HG03565 (cell line): ENCODE data around the gene CAMKMT.

Experiments used
- ATAC-seq: cut with Tn5 transposase; IDR thresholded peaks from one replicate; pipeline ENCODE4 v1.9.1; 2021; ENCODE audit warnings: mild to moderate bottlenecking, moderate library complexity; ENCODE audit not compliant: unreplicated experiment

The CAMKMT gene

DNA sequence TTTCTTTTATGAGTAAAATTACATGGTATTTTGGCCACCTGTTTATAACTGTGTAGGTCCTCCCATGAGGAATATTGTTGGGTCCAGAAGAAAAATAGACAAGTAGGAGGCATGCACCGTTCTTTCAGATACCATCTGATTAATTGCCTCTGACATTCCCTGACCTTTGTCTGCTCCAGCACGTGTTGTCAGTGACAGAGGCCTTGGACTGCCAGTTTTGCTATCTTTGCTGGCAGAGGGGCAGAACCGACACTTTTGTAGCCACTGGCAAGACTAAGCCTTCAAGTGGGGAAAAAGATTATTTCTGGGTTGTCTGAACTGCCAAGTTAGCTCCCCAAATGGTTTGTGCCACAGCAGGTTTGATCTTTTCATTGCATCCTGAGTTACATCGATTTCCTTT is 276.9 kb downstream of the CAMKMT start:
- ATAC-seq = no peak

DNA sequence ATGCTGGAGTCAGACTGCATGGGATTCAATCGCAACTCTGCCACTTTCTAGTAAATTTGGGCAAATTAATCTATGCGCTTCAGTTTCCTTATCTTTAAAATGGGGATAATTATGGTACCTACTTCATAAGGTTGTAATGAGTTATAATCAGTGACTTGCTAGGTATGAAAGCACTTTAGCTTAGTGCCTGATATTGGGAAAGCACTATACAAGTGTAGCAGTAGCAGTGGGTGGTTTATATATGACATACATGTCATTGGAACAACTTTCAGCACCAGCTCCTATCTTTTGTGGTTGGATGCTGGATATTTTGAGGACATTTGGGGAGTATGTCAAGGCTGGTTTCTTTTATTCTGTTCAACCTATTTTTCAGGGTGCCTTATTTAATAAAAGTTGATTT is 277.7 kb downstream of the CAMKMT start:
- no peak for ATAC-seq

DNA sequence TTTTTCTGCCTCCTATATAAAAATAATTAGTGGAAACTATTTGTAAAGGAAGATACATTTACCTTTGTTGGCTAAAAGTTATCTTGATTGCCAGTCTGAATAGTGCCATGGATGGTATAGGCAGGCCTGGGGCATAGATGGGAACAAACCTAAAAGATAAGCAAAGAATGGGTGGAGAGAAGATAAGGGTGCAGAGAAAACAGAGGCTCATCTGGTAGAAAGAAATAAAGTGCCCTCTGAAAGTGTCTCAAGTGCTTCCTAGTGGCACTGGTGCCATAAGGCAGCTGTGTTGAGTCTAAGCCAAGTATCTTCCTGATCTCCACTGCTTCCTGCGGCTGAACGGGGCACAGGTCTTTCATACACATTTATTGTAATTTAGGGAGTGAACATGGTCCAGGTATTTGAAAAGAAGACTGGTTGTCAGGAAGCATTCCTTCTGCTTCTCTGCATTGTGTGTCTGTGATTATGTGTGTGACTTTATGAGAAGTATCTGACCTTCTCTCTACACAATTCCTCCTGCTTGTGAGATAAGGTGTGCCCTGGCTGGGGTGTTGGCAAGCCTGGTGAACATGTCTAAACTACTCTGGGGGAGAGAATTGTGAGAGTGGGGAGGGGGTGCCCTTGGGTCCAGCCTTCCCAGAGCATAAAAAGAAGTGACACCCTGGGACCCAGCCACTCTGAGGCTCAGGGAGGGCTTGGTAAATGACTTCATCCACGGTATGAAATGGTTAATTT is 280.5 kb downstream of the CAMKMT start:
- no peak for ATAC-seq

DNA sequence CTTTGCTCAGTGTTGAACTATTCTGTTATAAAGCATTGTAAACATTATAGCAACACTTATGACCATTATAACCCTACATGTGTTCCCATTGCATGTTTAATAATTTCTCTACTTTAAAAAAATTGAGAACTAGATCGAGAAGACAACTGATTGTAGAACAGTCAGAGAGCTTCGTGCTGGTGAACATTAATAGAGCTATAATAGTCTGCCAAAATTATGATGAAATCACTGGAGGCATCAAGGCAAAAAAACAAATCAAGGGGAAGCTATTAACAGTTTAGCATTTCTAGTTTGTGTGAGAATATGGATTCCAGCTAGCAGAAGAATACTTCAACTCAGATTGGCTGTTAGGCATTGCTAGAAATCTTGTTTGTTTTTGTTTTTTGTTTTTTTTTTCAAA is 284.2 kb downstream of the CAMKMT start:
- no peak for ATAC-seq

DNA sequence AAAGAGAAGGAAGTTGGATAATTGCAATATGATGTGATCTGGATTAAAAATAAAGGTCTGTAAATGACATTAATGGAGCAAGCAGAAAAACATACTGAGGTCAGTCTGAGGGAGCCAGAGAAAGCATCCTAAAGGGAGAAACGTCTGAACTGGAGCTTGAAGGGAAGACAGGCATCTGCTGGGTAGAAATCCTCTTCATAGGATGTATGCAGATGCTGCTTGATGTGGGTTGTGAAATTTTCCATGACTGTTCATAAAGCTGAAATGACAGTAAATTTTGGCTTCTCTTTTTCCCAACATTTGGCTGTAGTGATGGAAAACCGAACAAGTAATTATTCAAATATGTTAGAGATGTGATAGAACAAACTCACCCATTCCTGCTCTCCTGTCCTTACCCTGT is 287.6 kb downstream of the CAMKMT start:
- no peak for ATAC-seq

DNA sequence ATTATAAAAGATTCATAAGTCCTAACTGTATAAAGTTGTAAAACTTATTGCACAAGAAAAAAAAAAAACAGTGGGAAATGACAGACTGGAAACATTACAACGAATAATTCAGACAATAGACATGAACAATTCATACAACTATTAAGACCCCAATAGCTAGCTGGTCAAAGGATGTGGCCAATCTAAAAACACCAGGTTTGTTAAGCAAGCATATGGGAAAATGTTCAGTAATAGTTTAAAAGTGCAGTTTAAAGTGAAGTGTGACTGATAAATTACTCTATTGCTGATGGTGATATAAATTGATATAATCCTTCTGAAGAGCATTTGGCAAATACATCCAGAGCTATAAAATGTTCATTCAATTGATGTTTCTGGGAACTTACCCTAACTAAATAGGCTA is 289.0 kb downstream of the CAMKMT start:
- ATAC-seq = no peak

DNA sequence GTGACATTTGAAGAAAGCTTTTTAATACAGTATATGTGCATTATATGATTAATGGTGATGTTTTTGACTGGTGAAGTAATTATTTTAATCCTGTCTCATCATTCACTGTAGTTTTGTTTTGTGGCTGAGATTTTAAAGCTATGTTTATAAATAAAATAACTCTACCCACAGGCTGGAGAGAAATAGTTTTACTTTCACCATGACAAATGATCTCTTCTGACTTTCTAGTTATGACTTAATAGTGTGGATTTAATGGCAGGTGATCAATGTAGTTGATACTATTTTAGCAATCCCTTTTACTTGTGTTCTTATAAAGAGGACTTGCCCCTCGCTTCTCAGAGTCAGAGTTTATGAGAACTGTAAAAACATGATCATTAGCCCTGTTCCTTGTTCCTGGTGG is 290.2 kb downstream of the CAMKMT start:
- ATAC-seq = peak; percentile 58

DNA sequence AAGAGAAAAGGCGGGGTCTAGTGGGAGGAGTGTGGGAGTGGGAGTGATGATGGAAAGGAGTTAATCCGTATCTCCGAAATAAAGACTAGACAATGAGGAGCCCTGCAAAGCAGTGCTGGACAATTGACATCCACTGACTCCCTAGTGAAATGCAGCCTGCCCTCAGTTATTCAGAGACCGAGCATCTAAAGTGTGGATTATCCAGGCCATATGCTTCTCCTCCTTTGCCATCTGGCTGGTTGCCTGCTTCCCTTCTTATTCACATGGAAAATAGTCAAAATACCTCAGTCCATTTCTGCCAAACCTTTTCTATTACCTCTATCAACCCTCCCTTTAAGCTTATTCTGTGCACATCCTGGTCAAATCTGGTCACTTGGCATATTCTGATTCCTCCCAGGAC is 291.0 kb downstream of the CAMKMT start:
- no peak for ATAC-seq

DNA sequence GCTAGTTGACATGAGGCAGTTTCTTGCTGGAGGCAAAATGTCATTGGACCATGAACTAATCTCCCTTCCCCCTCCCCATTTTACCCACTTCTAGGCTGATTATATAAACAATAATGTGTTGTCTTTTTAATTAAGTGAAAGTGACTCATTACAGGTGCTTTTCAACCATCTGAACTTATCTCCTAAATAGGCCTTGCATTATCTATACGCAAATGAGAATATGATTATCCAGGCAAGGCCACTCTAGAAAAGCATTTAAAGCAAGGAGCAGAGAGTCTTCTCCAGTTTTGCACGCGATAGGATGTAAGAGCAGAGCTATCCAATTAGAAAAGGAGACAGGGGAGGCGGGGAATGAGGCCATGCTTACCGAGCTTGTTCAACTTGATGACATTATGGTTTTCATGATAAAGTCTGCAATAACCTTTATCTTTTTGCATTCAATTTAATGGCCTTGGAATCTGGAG is 293.7 kb downstream of the CAMKMT start:
- ATAC-seq = no peak

DNA sequence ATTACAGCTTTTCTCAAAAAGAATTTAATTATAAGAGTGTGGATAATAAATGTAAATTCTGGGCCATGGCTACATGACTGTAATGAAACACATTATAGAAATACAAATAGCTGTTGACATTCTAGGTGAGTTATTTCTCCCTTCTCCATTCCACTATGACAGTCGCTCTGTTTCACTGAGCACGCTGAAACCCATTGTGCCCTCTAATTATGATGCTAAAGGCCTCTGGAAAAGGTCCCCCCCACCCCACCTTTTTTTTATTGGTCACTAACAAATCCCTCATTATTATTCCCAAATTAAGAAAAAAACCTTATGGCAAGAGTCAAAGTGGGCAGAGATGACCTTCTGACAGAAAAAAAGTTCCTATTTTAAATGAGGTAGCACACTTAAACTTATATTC is 294.7 kb downstream of the CAMKMT start:
- ATAC-seq = no peak

DNA sequence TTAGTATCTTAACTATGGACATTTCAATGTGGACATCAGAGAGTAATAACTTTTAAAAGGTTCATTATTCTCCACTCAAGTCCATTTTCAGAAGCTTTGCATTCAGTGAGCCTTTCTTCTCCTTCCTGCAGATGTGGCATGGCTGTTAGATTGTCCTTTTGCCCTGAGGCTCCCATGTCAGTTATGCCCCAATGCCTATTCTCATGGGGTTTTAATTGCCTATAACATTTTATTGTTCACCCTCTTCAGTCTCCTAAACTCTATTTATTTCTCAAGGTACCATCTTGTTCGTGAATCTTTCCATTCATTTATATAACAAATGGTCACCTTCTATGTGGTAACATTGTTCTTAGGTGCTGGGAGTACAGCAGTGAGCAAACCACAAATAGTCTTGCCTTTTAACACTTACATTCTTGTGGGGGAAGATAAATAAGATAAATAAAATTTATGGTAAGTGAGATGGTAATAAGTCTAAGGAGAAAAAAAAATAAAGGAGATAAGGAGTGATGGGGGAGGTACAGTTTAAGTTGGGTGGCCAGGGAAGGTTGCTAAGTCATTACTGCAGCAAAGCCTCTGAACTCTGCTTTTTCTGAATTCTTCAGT is 301.8 kb downstream of the CAMKMT start:
- no peak for ATAC-seq

DNA sequence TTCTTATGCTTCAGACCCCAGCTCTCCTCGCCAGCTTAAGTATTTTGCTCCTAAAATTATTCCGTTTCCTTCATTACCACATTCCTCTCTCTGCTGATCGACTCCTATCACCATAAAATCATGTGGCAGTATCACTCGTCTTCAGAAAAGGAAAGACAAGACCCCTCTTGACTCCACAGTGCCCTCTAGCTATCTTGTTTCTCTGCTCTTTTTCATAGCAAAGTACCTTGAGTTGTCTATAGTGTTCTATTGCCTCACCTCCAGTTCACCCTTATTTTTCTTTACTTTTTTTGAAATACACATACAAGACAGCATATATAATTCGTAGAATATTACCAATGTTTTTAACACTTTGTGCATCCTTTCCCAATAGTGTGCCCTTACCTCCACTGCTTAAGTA is 306.6 kb downstream of the CAMKMT start:
- no peak for ATAC-seq

DNA sequence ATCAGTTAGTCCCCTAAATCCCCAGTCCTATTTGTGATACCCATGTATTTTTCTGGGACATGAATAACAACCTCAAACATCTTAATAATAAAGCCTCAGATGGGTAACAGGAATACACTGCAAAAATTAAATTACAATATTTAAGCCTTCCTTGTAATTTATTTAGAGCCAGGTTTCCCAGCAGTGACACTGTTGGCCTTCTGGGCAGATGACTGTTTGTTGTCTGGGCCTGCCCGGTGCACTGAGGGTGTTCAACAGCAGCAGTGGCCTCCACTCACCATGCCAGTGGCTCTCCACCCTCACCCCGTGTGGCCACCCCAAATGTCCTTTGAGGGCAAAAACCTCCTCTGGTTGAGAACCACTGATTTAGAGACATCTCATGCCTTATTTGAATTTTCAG is 309.5 kb downstream of the CAMKMT start:
- no peak for ATAC-seq

DNA sequence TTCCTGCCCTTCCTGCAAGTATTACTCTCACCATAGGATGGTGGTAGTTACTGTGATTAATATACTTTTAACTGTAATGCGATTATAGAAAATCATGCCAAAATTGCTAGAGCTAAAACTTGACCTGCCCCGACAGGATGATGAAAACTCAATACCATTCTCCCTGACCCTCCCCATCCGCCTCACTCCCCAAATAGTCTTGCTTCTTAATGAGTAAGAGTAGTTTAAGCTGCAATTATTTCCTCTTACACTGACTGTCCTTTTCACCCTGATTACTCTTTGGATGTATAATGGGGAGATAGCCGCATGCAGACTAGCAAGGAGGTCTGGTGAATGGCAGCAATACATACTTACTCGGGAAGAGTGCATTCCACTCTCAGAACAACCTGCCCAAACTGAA is 310.2 kb downstream of the CAMKMT start:
- ATAC-seq = no peak

DNA sequence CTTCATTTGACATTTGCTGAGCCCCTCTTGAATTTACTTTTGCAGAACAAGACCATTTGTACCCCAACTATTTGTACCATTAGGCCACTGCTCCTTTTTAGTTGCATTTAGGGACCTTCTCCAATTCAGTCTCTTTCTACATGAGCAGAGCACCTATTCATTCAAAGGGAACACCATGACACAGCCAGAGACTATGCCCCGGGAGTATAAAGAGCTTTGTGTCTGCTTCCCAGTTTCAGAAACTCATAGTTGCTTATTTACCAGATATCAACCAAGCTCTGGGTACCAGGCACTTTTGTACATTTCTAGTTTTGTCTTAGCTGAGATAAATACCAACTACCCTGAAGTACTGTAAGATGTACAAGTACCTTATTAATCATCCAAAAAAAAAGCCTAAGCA is 310.7 kb downstream of the CAMKMT start:
- no peak for ATAC-seq

DNA sequence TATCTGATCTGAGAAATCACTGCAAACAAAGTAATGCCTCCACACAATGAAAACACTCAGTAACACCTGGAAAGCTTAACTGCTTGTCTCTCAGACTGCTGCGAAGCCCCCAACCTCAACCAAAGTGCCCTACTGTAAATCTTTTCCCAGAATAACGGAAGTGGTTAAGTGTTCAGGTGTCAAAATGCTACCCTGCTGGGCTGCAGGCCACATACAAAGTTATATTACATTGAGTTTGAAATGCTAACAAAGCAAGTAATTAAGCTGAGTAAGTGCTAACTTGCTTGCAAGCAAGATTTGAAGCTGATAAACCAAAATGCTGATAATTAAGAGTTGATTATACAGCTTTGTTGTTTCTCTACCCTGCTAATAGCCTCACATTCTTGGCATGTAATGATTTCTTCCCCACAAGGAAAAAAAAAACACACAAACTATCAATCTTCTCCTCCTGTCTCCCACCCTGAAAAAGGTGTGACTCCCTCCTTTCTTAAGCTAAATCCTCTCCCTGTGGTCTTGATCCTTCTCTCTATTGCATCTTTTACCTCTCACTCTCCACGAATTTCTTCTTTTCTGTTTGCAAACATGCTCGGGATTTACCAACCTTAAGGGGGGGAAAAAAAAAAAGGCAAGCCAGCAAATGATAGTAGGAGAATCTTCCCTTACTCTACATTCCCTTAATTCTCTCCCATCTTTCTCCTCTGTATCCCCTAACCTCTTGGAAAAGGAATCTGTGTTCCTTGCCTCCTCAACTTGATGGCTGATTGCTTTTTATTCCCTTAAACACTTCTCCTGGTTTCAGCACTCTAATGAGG is 312.9 kb downstream of the CAMKMT start:
- ATAC-seq = no peak

DNA sequence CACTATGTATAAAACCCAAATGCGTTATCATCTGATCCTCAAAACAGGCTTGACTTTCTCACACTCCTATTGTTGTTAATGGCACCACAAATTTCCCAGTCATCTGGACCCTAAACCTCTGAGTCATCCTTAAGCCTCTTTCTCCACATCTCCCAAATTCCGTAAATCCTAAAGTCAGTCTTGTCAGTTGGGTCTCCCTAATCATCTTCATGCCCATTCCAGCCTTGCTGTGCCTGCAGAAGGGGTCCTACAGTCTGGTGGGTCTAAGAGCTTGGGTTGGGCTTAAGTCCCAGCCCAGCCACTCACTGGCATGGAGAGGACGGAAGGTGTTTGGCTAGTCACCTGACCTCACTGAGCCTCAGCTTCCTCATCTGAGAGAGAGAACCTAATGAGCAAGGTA is 314.6 kb downstream of the CAMKMT start:
- no peak for ATAC-seq

DNA sequence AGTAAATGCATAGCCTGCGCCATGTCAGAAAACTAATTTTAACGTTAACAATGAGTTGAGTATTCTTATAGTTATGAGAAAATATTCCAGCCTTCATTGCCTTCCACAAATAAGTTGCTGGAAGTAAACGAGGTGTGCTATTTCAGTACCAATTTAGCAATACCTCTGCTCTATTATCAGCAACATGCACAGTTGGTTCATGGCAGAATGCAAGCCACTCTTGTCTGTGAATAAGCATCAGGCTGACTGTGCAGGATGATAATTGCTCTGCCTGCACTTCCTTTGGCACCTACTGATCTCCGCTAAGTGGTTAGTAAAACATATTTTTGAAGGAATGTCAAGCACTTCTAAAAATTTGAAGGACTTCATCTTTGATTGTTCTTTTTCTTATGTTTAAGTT is 317.8 kb downstream of the CAMKMT start:
- no peak for ATAC-seq

DNA sequence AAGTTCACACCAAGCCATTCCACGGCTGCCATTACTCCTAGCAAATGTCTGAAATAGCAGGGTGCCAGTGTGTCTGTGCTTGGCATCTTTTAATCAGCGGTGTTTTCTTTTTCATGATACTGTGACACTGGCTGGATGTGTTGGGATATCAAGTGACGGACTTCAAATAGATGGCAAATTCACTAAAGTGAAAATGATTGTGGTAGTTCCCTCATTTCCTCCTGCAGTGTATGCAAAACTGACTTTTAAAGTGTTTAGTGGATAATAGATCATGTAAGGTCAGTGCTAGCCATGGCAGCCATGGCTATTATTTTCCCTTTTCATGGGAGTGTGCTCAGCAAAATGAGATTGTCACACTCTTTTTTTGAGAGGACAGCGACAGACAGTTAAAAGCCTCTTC is 318.2 kb downstream of the CAMKMT start:
- ATAC-seq = no peak

DNA sequence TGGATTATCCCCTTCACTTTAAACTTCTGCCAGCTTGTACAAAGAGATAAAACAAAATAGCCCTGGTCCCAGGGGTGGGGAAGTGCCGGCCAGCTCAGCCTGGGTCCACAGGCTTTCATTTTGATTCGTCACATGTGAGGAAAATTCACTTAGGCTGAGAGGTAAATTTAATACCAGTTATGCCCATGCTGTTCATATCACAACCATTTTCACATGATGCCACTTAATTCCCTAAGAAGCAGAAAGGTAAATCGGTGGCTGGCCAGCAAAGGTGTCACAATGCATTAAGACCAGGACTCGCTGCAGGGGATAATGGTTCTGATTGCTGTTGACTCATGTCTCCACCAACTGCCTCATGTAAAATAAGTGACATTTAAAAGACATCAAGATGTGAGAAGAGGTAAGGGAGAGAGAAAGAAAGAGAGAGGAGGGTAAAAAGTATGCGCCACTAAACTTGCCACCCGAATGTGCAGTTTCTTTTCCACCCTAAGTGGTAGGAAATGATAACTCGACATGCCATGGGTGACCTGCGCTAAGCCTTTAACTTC is 318.8 kb downstream of the CAMKMT start:
- no peak for ATAC-seq

DNA sequence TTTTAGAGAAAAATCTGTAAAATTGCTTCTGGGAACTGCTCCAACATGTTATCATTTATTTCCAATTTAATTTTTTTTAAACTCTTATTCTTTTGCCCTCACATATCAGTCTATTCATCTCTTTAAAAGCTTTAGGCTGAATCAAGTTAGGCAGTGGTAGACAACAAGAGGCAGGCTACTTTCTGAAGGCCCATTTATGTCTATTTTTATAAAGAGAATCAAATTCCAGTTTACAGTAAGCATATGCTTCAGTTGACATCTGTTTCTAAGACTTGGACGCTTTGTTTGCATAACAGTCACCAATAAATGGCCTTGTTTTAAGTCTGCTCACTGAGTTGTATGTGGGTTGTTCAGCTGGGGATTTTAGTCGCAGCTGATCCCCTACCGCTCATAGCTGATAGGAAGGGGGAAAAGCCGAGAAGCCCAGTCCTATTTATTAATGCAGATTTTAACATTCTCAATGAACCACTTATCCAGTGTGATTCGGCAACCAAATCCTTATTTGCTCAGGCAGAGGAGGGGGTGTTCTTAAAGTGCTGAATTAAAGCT is 319.3 kb downstream of the CAMKMT start:
- no peak for ATAC-seq
